ENCODE results near the gene CHMP2A. TPM values are rescaled to one million over a fixed set of nuclear protein-coding genes. Genes with fewer than 3 reads are reported as not detected.

The CHMP2A gene
- total and polyA plus RNA-seq, 2 of the 4 experiments (the other 2 are of a cell fraction): 105 to 183 TPM

- Histone ChIP-seq H3K23ac (ENCODE audit: low read depth, low read length) (no peak overlapping the region), H3K14ac (replicated peaks; ENCODE audit: low read depth, low read length) (no peak overlapping the region), H3K56ac (ENCODE audit: extremely low read depth, insufficient read depth, low read length) (no peak overlapping the region), H2AK9ac (replicated peaks; ENCODE audit: low read depth, low read length, poor library complexity) (no peak overlapping the region), H3K4me3 (ENCODE audit: insufficient read depth, low read depth, low read length) (no peak overlapping the region), H2BK15ac (ENCODE audit: low read depth, low read length) (no peak overlapping the region), H4K8ac (ENCODE audit: low read depth in 2 of 2, low read length in 2 of 2) (no peak overlapping the region), H3K9me3 (ENCODE audit: control insufficient read depth, insufficient read depth, low read length) (no peaks in the 10 kb centered on the region), H3K9ac (ENCODE audit: low read depth, low read length) (no peak overlapping the region), H3K79me1 (ENCODE audit: low read depth in 1 of 2, low read length in 2 of 2) (peaks cover 0 to 21% of the 10 kb centered on the region in 2 experiments; a peak in 3 of 4 replicates), H2BK120ac (ENCODE audit: low read depth, low read length) (no peak overlapping the region), H3K4me1 (ENCODE audit: control insufficient read depth, insufficient read depth, low read length) (peaks cover 6% of the 10 kb centered on the region), H3K4ac (ENCODE audit: low read depth, low read length) (no peak overlapping the region), H3K4me2 (ENCODE audit: low read depth, low read length) (no peak overlapping the region), H4K5ac (ENCODE audit: low read depth, low read length) (no peak overlapping the region), H3K36me3 (ENCODE audit: control insufficient read depth, insufficient read depth, low read length) (no peaks in the 10 kb centered on the region), H3K9me1 (ENCODE audit: insufficient read depth, low read length) (peaks cover 7% of the 10 kb centered on the region), H3K27me3 (ENCODE audit: control insufficient read depth, insufficient read depth, low read length) (no peaks in the 10 kb centered on the region; the same call in 1 of the 2 replicates), H3K27ac (ENCODE audit: insufficient read depth, low read length) (no peak overlapping the region), H2BK20ac (ENCODE audit: low read depth, low read length) (no peak overlapping the region), H4K20me1 (ENCODE audit: insufficient read depth, low read length) (peaks cover 14% of the 10 kb centered on the region), H3K18ac (ENCODE audit: low read depth, low read length) (no peak overlapping the region), H2AFZ (replicated peaks; ENCODE audit: low read length, poor library complexity) (peak overlapping the region; percentile 7), H2BK5ac (ENCODE audit: low read depth, low read length, poor library complexity, severe bottlenecking) (no peak overlapping the region), H4K91ac (ENCODE audit: insufficient read depth, low read depth, low read length) (no peak overlapping the region), H2AK5ac (ENCODE audit: low read depth, low read length) (no peak overlapping the region)
- no TSS peak for BruUV-seq (replicated peaks)
- TF ChIP-seq NFE2L2 (IDR thresholded peaks at IDR 0.05; ENCODE audit: low read depth, low read length): no peak
- no peak for TF ChIP-seq MAZ (IDR thresholded peaks at IDR 0.05; ENCODE audit: borderline replicate concordance, low read depth, low read length)
- no peak for TF ChIP-seq RFX5 (IDR thresholded peaks at IDR 0.05; ENCODE audit: low read depth, low read length)
- ATAC-seq (ENCODE audit: low read depth) (no peak), DNase-seq (no peak)
- ChIA-PET POLR2A (ENCODE audit: unreplicated experiment) (interaction anchor here (0.6 kb wide), 1 partner anchor 626 kb away, joined by 3 read pairs; no protein-coding TSS in a partner anchor), CTCF (no interaction called here)
- in situ Hi-C loops (cut with MboI; ENCODE audit: low sequenced_read_pairs) (no loop called here), dilution Hi-C loops (cut with HindIII; ENCODE audit: low sequenced_read_pairs, unreplicated experiment) (no loop called here), intact Hi-C loops (cut with micrococcal nuclease) (no loop called here)
- WGBS, 2 experiments (ENCODE audit: extremely low coverage in 2 of 2, insufficient read length in 1 of 2): 62% methylated on average over 2 of the region's 3 CpGs; no CpG with 5 or more reads in 1 of the 2 experiments
Observed at GRCh38 chr19:58522709-58523108, 32.2 kb downstream of the CHMP2A start.
